Bone marrow (tissue), 2 donors: ENCODE results near the gene KRTAP19-6.
"Not testable (repeated sequence)": the region's sequence is repeated elsewhere in the genome, so short reads cannot be mapped to it uniquely, and the experiment has no call there.

ENCODE experiments used
- DNase-seq, 2 donors: peaks; one replicate each; lab custom pipeline; 2025; lab: John Stamatoyannopoulos, UW

The KRTAP19-6 gene, protein sequence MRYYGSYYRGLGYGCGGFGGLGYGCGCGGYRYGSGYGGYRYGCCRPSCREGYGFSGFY

DNA sequence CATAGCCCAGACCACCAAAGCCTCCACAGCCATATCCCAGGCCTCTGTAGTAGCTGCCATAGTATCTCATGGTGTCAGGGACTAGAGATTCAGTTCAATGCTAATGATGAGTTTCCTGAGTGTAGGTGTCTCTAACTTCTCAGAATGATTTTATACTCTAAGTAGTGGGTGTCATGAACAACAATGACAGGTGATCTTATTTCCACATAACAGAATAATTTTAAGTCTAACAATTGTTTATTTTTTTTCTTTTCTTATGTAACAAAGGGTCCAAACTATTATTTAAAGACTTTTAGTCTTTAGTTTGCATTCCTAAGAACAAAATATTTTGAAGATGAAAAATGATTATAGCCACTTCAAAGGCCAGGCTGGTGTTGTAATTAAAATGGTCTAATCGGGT, at the start of gene KRTAP19-6:
KRTAP19-6 (minus strand) TSS at position 101 of the 400 bp plus-strand sequence; CDS start at position 70, 31 bp downstream.
- DNase-seq = no peak

DNA sequence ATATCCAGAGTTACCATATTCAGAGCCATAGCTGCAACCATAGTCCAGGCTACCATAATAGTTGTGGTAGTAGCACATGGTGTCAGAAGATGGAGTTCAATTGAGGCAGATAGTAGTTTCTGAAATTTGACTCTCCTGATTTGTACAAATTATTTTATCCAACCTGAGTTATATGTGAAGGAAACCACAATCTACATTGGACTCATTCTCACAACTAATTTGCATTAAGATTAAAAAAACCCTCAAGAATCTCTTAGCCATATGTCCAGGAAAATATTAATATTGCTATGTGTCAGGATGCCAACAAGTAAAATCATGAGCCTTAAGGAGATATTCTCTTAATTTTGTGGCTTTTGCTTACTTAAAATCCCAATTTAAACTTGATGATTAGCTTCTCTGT, 48.6 kb upstream of the KRTAP19-6 start, which contains the start of gene KRTAP22-2:
KRTAP22-2 (minus strand) TSS at position 101 of the 400 bp plus-strand sequence.
- DNase-seq = no peak

DNA sequence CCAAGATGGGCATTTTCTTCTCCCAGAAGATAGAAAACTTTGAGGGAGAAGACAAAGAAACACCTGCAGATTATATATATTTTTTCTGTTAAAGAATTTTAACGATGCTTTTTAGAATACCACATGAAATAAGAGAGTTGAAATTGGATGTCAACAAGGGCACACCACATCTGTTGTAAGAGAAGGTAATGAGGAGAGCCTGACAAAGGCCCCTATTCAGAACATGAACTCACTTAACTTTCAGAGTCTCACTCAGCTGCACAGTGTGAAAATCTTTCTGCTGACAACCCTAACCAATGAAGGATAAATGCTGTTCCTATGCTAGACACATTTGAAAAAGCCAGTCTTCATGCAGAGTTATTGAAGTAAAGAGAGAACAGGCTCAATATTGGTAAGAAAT, 41.2 kb upstream of the KRTAP19-6 start:
- no peak for DNase-seq

DNA sequence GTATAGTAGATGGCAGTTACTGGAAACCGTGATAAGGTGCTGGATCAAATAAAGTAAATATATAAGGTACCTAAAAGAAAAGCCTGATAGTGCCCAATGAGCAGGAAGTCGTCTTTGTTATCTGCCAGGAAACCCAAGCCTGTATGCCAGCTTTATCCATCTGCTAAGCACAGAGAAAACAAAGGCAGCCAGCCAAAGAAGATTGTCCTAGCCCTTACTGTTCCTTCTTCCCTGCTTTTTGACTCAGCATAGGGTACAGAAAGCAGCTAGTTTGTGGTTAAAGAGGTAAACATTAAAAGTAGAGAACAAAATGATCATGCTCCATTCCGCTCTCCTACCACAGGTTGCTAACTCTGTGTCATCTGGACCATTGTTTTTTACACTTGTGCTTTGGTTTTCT, 38.5 kb upstream of the KRTAP19-6 start:
- DNase-seq = no peak

DNA sequence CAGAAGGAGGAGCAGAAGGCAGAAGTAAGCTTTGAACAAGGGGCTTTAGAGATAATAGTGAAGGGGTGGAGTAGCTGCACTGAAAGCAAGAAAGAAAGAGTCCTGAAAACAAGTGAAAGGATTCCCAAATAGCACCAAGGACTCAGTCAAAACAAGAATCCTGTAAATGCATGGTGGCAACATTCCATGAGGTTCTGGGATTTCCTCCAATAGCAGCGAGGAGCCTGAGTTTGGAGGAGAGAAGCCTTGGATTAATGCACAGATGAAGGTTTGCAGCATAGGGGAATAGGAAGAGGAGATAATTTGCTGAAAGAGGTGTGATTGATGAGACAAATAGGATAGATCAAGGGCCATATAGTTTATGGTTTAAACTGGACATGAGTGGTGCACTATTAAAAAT, 37.7 kb upstream of the KRTAP19-6 start:
- DNase-seq = no peak

DNA sequence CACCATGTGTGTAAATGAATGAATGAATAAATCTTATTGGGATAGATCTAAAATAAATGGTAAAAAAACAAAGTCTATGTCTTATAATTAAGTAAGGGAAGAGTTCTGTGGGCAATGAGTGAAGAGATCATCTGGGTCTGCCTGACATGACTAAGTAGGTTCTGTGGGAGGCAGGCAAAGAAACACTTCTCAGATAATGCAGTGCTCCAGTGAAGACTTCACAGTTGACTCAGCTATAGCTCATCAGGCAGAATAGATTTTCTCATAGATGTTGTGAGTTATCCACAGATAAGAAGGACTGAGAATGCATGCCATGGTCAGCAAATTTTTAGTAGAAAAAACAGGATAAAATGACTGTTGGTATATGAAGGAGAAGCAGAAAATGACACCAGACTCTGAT, 36.1 kb upstream of the KRTAP19-6 start:
- no peak for DNase-seq

DNA sequence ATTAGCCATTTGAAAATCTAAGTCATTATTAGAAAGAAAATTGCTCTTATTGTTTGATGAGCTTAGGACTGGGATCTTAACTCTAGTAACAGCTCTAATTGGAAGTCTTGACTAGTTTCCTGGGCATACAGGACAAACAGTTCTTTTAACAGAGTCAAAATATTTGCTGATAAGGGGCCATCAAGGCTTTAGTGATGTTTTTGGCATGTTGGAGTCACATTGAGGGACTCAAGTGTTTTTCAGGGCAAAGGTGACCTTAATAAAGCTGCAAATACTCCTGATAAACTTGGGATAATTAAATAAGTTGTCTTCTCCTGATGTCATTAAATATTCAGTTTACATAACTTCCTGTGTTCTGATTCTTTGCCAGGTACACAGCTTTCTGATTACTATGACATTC, 26.0 kb upstream of the KRTAP19-6 start:
- no peak for DNase-seq

DNA sequence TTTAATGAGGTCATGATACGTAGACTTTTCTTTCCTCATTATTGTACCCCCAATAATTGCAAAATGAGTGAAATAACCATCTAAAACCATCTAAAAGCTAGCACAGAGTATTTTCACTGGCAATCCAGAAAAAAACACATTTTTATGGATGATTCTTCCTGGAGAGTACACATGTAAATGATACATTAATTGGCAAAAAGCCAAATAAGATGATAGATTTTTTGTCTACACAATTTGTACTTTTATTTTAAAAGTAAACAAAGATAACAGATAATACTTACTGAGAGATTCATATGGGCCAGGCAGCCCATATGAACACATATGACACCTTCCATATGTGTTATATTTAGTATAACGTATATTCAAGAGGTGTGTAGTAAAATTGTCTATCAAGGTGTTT, 22.0 kb upstream of the KRTAP19-6 start:
- DNase-seq = no peak

DNA sequence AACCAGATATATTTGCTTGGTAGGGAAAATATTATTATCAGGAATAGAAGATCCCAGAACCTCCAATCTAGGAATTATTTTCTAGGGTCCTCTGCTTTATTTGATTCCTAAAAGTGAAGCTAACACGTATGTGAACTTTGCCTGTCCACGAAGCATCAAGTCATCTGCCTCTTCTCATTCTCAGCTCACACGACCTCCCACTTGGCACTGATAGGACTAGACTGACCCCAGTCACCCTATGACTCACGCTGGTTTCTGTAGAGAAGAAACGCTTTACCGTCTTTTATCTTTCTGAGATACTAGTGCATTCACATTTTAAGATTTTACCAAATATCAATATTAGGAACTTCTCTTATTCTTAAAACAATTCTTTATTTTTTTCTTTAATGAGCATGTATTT, 21.4 kb upstream of the KRTAP19-6 start:
- no peak for DNase-seq

DNA sequence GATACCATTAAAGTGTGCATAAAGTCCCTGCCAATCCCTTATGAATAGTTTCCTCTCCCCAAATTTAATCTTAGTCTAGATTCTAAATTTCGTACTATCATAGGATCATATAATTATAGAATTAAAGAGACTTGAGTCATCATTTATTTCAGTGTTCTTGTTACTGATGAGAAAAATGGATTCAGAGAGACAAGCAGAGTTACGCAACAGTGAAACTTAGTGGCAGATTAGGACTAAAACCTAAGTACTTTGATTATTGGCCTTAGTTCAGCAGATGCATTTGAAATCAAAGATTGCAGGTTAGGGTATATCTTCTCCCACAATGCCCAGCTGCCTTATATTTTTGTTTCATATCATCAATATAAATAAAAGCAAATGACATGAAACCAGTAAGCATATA, 20.3 kb upstream of the KRTAP19-6 start:
- no peak for DNase-seq

DNA sequence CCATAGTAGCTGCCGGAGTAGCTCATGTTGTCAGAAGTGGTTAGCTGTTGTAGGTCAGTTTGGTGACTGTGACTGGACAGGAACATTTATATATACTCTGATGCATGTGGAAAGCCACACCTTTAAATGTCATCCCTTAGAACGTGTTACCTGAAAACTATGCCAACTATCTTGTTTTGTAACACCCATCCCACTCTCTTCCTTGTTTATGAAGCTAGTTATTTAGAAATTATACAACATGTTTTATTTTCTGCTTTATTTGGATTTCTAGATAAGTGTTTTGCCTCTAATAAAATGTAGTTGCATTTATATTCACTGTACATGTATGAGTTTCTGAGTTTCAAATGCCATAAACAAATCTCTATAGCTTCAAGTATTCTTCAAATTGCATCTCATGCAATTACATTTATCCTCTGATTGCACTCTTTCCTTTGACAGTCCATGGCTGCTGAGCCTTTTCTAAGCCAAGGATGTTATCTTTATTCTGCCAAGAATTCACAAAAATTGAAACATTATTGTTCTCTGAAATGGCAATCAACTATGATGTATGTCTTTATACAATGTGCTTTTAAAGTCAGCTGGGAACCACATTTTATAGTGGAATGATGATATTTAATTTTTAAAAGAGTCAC, 19.7 kb upstream of the KRTAP19-6 start, which contains the start of gene KRTAP19-7:
KRTAP19-7 (minus strand) TSS at position 51 of the 632 bp plus-strand sequence; CDS start at position 26, 25 bp downstream.
- no peak for DNase-seq

DNA sequence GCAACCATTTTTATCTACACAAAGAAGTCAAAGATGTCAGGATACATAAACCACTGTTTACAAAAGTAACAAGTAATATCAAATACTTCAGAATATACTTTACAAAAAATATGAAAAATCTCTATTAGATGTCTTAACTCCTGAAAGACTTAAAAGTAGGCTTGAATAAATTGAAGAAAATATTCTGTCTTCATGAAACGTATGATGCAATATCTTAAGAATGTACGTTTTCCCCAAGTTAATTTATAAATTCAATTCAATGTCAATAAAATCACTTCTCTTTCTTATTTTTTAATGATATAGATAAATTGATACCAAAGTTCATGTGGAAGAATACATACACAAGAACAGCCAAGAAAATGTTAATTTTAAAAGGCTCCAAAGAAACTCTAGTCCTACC, 13.4 kb upstream of the KRTAP19-6 start:
- DNase-seq = no peak

DNA sequence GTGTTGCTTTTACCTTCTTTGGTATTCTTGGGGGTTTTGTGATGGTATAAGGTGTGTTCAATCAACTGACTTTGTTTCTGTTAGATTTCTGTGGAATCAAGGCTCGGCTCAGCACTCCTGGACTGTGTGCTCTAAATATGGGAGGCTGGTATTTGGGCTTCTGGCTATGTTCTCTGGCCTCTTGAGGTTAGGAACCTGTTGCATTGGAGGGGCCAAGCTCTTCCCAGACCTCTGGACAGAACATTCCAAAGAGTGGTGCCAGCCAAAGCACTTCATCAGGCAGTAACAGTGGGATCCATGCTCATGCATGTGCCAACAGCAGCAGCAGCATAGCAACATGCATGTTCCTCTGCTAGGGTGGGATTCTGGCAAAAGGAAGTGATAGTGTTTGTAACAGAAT, 11.1 kb upstream of the KRTAP19-6 start:
- DNase-seq = no peak

DNA sequence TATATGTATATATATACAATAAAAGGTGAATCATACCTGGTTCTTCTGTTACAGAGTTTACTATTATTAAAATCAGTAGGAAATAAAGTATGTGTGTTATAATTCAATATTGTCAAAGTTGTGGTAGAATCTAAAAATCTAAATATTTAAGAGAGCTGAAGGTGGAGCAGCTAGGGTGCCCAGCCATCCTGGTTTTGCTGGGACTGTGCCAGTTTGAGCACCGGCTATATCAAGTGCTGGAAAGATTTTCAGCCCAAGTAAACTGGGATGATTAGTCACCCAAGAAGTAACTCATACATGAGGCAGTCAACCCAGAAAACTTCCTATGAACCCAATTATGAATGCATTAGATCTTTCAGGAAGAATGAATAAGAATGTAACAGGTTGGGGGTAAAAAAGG, 22.8 kb downstream of the KRTAP19-6 start:
- no peak for DNase-seq

DNA sequence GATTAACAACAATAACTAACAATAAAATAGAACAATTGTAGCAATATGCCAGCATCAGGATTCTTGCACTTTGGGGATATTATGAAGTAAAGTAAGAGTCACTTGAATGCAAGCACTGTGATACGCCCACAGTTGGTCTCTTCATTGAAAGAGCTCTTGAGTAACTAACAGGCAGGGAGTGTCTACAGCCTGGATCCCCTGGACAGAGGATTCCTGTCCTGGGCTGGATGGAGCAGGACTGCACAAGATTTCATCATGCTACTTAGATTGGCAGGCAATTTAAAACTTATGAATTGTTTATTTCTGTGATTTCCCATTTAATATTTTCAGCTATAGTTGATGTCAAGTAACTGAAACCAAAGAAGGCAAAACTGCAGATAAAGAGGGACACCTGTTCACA, 26.0 kb downstream of the KRTAP19-6 start:
- no peak for DNase-seq

DNA sequence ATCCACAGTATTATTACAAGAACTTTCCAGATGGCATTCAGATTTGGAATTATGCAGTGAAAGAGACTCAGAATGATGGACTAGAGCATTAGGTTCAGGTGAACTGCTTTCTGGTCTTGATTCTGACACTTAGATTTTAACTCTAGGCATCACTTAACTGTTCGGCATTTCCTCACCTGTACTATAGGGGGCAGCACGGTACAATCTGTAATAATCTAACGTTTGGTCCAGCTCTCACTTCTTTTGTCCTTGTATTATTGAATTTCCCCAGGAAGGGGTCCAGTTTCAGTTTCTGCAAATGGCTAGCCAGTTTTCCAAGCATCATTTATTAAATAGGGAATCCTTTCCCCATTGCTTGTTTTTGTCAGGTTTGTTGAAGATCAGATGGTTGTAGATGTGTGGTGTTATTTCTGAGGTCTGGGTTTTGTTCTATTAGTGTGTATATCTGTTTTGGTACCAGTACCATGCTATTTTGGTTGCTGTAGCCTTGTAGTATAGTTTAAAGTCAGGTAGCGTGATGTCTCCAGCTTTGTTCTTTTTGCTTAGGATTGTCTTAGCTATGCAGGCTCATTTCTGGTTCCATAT, 36.0 kb downstream of the KRTAP19-6 start:
- not testable (repeated sequence) for DNase-seq

DNA sequence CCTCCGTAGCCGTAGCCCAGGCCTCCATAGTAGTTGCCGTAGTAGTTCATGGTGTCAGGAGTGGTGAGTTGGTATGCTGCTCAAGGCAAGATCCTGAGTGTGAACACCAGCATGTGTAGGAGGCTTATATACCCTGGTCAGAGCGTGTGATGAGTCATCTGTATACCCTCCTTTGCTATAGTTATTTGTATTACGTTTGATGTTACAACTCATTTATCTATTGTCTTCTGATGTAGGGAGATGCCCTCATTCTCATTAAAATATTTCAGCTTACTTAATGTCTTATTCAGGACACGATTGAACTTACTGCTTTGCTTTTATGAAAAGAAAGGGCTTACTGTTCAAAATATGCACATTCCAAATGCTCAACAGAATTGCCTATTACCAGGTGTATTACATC, 39.6 kb downstream of the KRTAP19-6 start, which contains the start of gene KRTAP19-5:
KRTAP19-5 (minus strand) TSS at position 101 of the 400 bp plus-strand sequence; CDS start at position 50, 51 bp downstream.
- DNase-seq = no peak

DNA sequence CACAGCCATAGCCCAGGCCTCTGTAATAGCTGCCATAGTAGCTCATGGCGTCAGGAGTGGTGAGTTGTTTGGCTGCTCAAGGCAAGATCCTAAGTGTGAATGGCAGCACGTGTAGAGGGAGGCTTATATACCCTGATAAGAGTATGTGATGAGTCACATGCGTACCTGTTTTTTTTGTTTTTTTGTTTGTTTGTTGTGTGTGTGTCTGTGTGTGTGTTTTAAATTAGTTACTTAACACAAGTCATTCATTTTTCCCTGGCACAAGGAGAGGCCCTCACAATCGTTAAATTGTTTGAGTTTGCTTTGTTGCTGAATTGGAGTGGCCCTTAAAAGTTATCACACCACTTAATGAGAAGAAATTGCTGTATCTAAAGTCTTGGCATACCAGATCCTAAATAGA, 44.6 kb downstream of the KRTAP19-6 start, which contains the start of gene KRTAP19-4:
KRTAP19-4 (minus strand) TSS at position 101 of the 400 bp plus-strand sequence; CDS start at position 46, 55 bp downstream.
- DNase-seq = no peak

DNA sequence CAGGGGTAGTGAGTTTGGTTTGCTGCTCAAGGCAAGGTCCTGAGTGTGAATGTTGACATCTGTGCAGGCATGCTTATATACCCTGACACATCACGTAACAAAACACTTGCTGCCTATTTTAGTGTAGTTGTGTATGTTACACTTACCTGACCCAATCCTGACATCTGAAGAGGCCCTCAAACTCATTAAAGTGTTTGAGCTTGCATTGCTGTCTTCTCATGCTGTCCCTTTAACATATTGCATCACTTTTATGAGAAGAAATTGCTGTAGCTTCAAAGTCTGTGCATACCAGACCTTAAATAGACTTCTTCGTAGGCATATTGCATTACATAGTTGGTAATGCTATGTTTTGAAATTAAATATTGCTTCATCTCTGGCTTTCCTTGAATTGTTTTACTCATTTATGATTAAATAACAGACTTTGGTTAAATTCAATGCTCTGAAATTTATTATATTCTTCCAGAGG, 49.7 kb downstream of the KRTAP19-6 start, which contains the start of gene KRTAP19-3:
KRTAP19-3 (minus strand) TSS at position 51 of the 466 bp plus-strand sequence. CDS start 56 bp downstream, outside the sequence.
- DNase-seq = no peak
